ENCODE measurements around the gene NR4A3. TPM values are rescaled to one million over a fixed set of nuclear protein-coding genes. Genes with fewer than 3 reads are reported as not detected.

NR4A3 gene
- total RNA-seq, 1 experiment from 2014 or later = 0.86 TPM

- Histone ChIP-seq H3K36me3 (ENCODE audit: control insufficient read depth in 1 of 2, insufficient read depth in 2 of 2, low read length in 2 of 2) (no peaks in the 10 kb centered on the region), H3K27ac (ENCODE audit: low read depth, low read length) (no peak overlapping the region), H3K9me3 (ENCODE audit: control insufficient read depth in 1 of 2, insufficient read depth in 1 of 2, low read depth in 1 of 2, low read length in 2 of 2) (no peaks in the 10 kb centered on the region), H3K9ac (ENCODE audit: low read length) (no peak overlapping the region), H3K79me2 (ENCODE audit: insufficient read depth, low read length) (no peaks in the 10 kb centered on the region), H3K4me2 (ENCODE audit: low read length) (no peak overlapping the region), H3K27me3 (ENCODE audit: insufficient read depth, low read length) (no peaks in the 10 kb centered on the region), H3K4me3 (replicated peaks in 1 of 2; ENCODE audit: low read depth in 1 of 2, low read length in 2 of 2) (no peak overlapping the region), H2AFZ (ENCODE audit: low read depth, low read length, poor library complexity, severe bottlenecking) (no peak overlapping the region), H3K4me1 (ENCODE audit: control insufficient read depth in 1 of 2, insufficient read depth in 2 of 2, low read length in 2 of 2) (no peaks in the 10 kb centered on the region), H4K20me1 (ENCODE audit: insufficient read depth) (no peaks in the 10 kb centered on the region), H3K9me2 (ENCODE audit: insufficient read depth) (no peaks in the 10 kb centered on the region)
- no TSS peak for BruUV-seq (replicated peaks)
- RAD21 ChIA-PET (ENCODE audit: low non-redundant PET in 1 of 2, low total read pairs in 2 of 2, uncharacterized antibody in 2 of 2, unreplicated experiment in 2 of 2) = no interaction called here
- POLR2A ChIA-PET = no interaction called here
- intact Hi-C loops (cut with micrococcal nuclease) = no loop called here
- TF ChIP-seq, protein P1, sequence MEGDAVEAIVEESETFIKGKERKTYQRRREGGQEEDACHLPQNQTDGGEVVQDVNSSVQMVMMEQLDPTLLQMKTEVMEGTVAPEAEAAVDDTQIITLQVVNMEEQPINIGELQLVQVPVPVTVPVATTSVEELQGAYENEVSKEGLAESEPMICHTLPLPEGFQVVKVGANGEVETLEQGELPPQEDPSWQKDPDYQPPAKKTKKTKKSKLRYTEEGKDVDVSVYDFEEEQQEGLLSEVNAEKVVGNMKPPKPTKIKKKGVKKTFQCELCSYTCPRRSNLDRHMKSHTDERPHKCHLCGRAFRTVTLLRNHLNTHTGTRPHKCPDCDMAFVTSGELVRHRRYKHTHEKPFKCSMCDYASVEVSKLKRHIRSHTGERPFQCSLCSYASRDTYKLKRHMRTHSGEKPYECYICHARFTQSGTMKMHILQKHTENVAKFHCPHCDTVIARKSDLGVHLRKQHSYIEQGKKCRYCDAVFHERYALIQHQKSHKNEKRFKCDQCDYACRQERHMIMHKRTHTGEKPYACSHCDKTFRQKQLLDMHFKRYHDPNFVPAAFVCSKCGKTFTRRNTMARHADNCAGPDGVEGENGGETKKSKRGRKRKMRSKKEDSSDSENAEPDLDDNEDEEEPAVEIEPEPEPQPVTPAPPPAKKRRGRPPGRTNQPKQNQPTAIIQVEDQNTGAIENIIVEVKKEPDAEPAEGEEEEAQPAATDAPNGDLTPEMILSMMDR (IDR thresholded peaks at IDR 0.05 in 2 of 3, conservative IDR thresholded peaks at IDR 0.05 in 1 of 3; ENCODE audit: borderline replicate concordance in 1 of 3, insufficient read depth in 1 of 3, low read depth in 2 of 3, low read length in 2 of 3) = peak in 2 of 3 experiments; percentile 6 to 27; a peak in 1 of 6 replicates
- TF ChIP-seq ZNF274 (IDR thresholded peaks at IDR 0.05; ENCODE audit: low read depth, low read length) (no peak), POLR2AphosphoS5 (IDR thresholded peaks at IDR 0.05; ENCODE audit: low read depth, low read length) (no peak), RAD21 (IDR thresholded peaks at IDR 0.05; ENCODE audit: low read depth) (no peak)
- CTCF ChIA-PET = no interaction called here
- DNase-seq (ENCODE audit: low read depth, low spot score) (no peak), ATAC-seq (peak; percentile 49; the same call in 1 of the 2 replicates)
These were observed 67.4 kb downstream of the NR4A3 start for GRCh38 chr9:99889120-99889519.

- ChIA-PET RAD21 (ENCODE audit: low non-redundant PET in 1 of 2, low total read pairs in 2 of 2, uncharacterized antibody in 2 of 2, unreplicated experiment in 2 of 2) (no interaction called here), POLR2A (no interaction called here), CTCF (no interaction called here)
- no peak overlapping the region for H3K27ac ChIP-seq (ENCODE audit: low read depth, low read length)
- H3K4me3 ChIP-seq (replicated peaks in 1 of 2; ENCODE audit: low read depth in 1 of 2, low read length in 2 of 2) = no peak overlapping the region
- ATAC-seq (no peak), DNase-seq (ENCODE audit: low read depth, low spot score) (no peak)
- TF ChIP-seq EGR1 (IDR thresholded peaks at IDR 0.05; ENCODE audit: low read depth) = no peak
- no peak for TF ChIP-seq ATF3 (IDR thresholded peaks at IDR 0.05)
- TF ChIP-seq TCF7L2 (IDR thresholded peaks at IDR 0.05; ENCODE audit: borderline replicate concordance, extremely low read depth, insufficient read depth, insufficient read length) = no peak
- no peak for TF ChIP-seq EZH2 (IDR thresholded peaks at IDR 0.05)
- no peak for TF ChIP-seq YY1 (IDR thresholded peaks at IDR 0.05; ENCODE audit: extremely low read depth, insufficient replicate concordance, low read depth, low read length)
- no peak for TF ChIP-seq RAD21 (IDR thresholded peaks at IDR 0.05; ENCODE audit: low read depth)
- TF ChIP-seq SIN3A (IDR thresholded peaks at IDR 0.05; ENCODE audit: low read depth) = no peak
- TF ChIP-seq REST (IDR thresholded peaks at IDR 0.05; ENCODE audit: low read depth) = no peak
- no peaks in the 10 kb centered on the region for H3K9me3 ChIP-seq (ENCODE audit: control insufficient read depth in 1 of 2, insufficient read depth in 1 of 2, low read depth in 1 of 2, low read length in 2 of 2)
- no peaks in the 10 kb centered on the region for H3K4me1 ChIP-seq (ENCODE audit: control insufficient read depth in 1 of 2, insufficient read depth in 2 of 2, low read length in 2 of 2)
- H3K27me3 ChIP-seq (ENCODE audit: insufficient read depth, low read length) = no peaks in the 10 kb centered on the region
- no peaks in the 10 kb centered on the region for H3K36me3 ChIP-seq (ENCODE audit: control insufficient read depth in 1 of 2, insufficient read depth in 2 of 2, low read length in 2 of 2)
- intact Hi-C loops (cut with micrococcal nuclease) = loop anchor here (10.0 kb wide), 1 partner anchor 880 kb away; no protein-coding TSS in a partner anchor
- H3K9ac ChIP-seq (ENCODE audit: low read length) = no peak overlapping the region
- no peaks in the 10 kb centered on the region for H3K79me2 ChIP-seq (ENCODE audit: insufficient read depth, low read length)
- H3K9me2 ChIP-seq (ENCODE audit: insufficient read depth) = no peaks in the 10 kb centered on the region
- H3K4me2 ChIP-seq (ENCODE audit: low read length) = no peak overlapping the region
- no peaks in the 10 kb centered on the region for H4K20me1 ChIP-seq (ENCODE audit: insufficient read depth)
- no peak overlapping the region for H2AFZ ChIP-seq (ENCODE audit: low read depth, low read length, poor library complexity, severe bottlenecking)
- no TSS peak for BruUV-seq (replicated peaks)
These were observed 73.1 kb downstream of the NR4A3 start for GRCh38 chr9:99894826-99895225.

Data from HCT116 (cell line).